ENCODE measurements around the gene FURIN.
"Not testable (repeated sequence)": the region's sequence is repeated elsewhere in the genome, so short reads cannot be mapped to it uniquely, and the experiment has no call there.

Gene FURIN

GRCh38 chr15:90903733-90904536 lies 35.5 kb downstream of the FURIN start:
- TF ChIP-seq CTCF (IDR thresholded peaks at IDR 0.05; ENCODE audit: control insufficient read depth, extremely low read depth, insufficient read depth), result 0 out of 2 replicates have a peak, but pooled peaks have one; percentile 30
- H3K4me3 ChIP-seq (ENCODE audit: low read depth, low read length), result peak overlapping the region; percentile 69
- peak; percentile 33 for DNase-seq (ENCODE audit: low read depth)

GRCh38 chr15:90904746-90905145 lies 36.4 kb downstream of the FURIN start:
- TF ChIP-seq CTCF (IDR thresholded peaks at IDR 0.05; ENCODE audit: control insufficient read depth, extremely low read depth, insufficient read depth), result no peak
- no peak for DNase-seq (ENCODE audit: low read depth)
- no peak overlapping the region for H3K4me3 ChIP-seq (ENCODE audit: low read depth, low read length)

GRCh38 chr15:90905306-90906180 lies 37.2 kb downstream of the FURIN start:
- no peak for TF ChIP-seq CTCF (IDR thresholded peaks at IDR 0.05; ENCODE audit: control insufficient read depth, extremely low read depth, insufficient read depth)
- no peak overlapping the region for H3K4me3 ChIP-seq (ENCODE audit: low read depth, low read length)
- DNase-seq (ENCODE audit: low read depth), result no peak

GRCh38 chr15:90906181-90906849 lies 37.9 kb downstream of the FURIN start:
- no peak overlapping the region for H3K4me3 ChIP-seq (ENCODE audit: low read depth, low read length)
- TF ChIP-seq CTCF (IDR thresholded peaks at IDR 0.05; ENCODE audit: control insufficient read depth, extremely low read depth, insufficient read depth), result no peak
- DNase-seq (ENCODE audit: low read depth), result no peak

GRCh38 chr15:90907051-90907660 lies 38.8 kb downstream of the FURIN start:
- no peak for TF ChIP-seq CTCF (IDR thresholded peaks at IDR 0.05; ENCODE audit: control insufficient read depth, extremely low read depth, insufficient read depth)
- H3K4me3 ChIP-seq (ENCODE audit: low read depth, low read length), result no peak overlapping the region
- no peak for DNase-seq (ENCODE audit: low read depth)

GRCh38 chr15:90907838-90908507 lies 39.6 kb downstream of the FURIN start:
- no peak for DNase-seq (ENCODE audit: low read depth)
- TF ChIP-seq CTCF (IDR thresholded peaks at IDR 0.05; ENCODE audit: control insufficient read depth, extremely low read depth, insufficient read depth), result no peak
- H3K4me3 ChIP-seq (ENCODE audit: low read depth, low read length), result no peak overlapping the region

GRCh38 chr15:90909449-90909848 lies 41.1 kb downstream of the FURIN start:
- H3K4me3 ChIP-seq (ENCODE audit: low read depth, low read length); DNase-seq (ENCODE audit: low read depth): not testable (repeated sequence)

All from LNCaP clone FGC (cell line).